ENCODE measurements around the gene ATP8B1. TPM values are rescaled to one million over a fixed set of nuclear protein-coding genes. Genes with fewer than 3 reads are reported as not detected.

ATP8B1 gene
- total and polyA plus RNA-seq, 2 experiments from 2014 or later, result 1.7 to 3.0 TPM

- TF ChIP-seq ZNF462 (CRISPR knock-in tag; IDR thresholded peaks at IDR 0.05) (no peak), NANOG (IDR thresholded peaks at IDR 0.05; ENCODE audit: borderline replicate concordance) (no peak)
Observed at GRCh38 chr18:57670046-57670445, 133.1 kb downstream of the ATP8B1 start (continued).

GRCh38 chr18:57668021-57668420, 135.1 kb downstream of the ATP8B1 start:
- no peaks in the 10 kb centered on the region for H3K9me2 ChIP-seq (ENCODE audit: insufficient read depth)
- Mint-ChIP-seq H3K4me3 (no peak overlapping the region), H3K36me3 (ENCODE audit: low read depth) (peaks cover 12% of the 10 kb centered on the region; the same call in 2 of the 3 replicates), H3K27me3 (ENCODE audit: insufficient read depth, low read depth, poor library complexity) (no peaks in the 10 kb centered on the region), H3K4me1 (peaks cover 4% of the 10 kb centered on the region; the same call in 2 of the 3 replicates), H3K9me3 (peaks cover 3% of the 10 kb centered on the region; the same call in 1 of the 3 replicates), H3K27ac (no peak overlapping the region)
- no peaks in the 10 kb centered on the region for H3K27me3 ChIP-seq (ENCODE audit: insufficient read depth)
- no peaks in the 10 kb centered on the region for H3K79me2 ChIP-seq (replicated peaks; ENCODE audit: insufficient read depth)
- no peak overlapping the region for H2AFZ ChIP-seq
- H4K20me1 ChIP-seq (replicated peaks; ENCODE audit: insufficient read depth), result no peaks in the 10 kb centered on the region; the same call in 1 of the 2 replicates
- no peak for ATAC-seq
- no peaks in the 10 kb centered on the region for H3K4me1 ChIP-seq (ENCODE audit: insufficient read depth)
- no peaks in the 10 kb centered on the region for H3K36me3 ChIP-seq (ENCODE audit: insufficient read depth)
- H3K27ac ChIP-seq (ENCODE audit: low read depth), result no peak overlapping the region
- DNase-seq (ENCODE audit: low spot score), result no peak
- H3K4me2 ChIP-seq, result no peak overlapping the region
- H3F3A ChIP-seq (replicated peaks; ENCODE audit: low read depth), result no peaks in the 10 kb centered on the region
- H3K4me3 ChIP-seq, result no peak overlapping the region
- TF ChIP-seq ETS1 (IDR thresholded peaks at IDR 0.05), result no peak
- no peak for TF ChIP-seq STAT1 (IDR thresholded peaks at IDR 0.05; ENCODE audit: unreplicated experiment)
- no peak for TF ChIP-seq EZH2phosphoT487 (IDR thresholded peaks at IDR 0.05; ENCODE audit: unreplicated experiment)
- no peak for TF ChIP-seq CTCF (conservative IDR thresholded peaks at IDR 0.05; ENCODE audit: low read depth in 2 of 2)
- no peak for TF ChIP-seq REST (IDR thresholded peaks at IDR 0.05; ENCODE audit: unreplicated experiment)
- no peak for TF ChIP-seq POLR2AphosphoS5 (IDR thresholded peaks at IDR 0.05; ENCODE audit: low read depth)
- no peak for TF ChIP-seq CREB1 (CRISPR knock-in tag; IDR thresholded peaks at IDR 0.05; ENCODE audit: low read depth)
- no peak for TF ChIP-seq ZNF331 (CRISPR knock-in tag; IDR thresholded peaks at IDR 0.05; ENCODE audit: low read depth)
- no peak for TF ChIP-seq EZH2 (IDR thresholded peaks at IDR 0.05; ENCODE audit: low read depth, unreplicated experiment)
